ENCODE data around the gene ID4.

The ID4 gene

GRCh38 chr6:19833947-19834346 is 3.2 kb upstream of the ID4 start:
- TF ChIP-seq, protein P1, sequence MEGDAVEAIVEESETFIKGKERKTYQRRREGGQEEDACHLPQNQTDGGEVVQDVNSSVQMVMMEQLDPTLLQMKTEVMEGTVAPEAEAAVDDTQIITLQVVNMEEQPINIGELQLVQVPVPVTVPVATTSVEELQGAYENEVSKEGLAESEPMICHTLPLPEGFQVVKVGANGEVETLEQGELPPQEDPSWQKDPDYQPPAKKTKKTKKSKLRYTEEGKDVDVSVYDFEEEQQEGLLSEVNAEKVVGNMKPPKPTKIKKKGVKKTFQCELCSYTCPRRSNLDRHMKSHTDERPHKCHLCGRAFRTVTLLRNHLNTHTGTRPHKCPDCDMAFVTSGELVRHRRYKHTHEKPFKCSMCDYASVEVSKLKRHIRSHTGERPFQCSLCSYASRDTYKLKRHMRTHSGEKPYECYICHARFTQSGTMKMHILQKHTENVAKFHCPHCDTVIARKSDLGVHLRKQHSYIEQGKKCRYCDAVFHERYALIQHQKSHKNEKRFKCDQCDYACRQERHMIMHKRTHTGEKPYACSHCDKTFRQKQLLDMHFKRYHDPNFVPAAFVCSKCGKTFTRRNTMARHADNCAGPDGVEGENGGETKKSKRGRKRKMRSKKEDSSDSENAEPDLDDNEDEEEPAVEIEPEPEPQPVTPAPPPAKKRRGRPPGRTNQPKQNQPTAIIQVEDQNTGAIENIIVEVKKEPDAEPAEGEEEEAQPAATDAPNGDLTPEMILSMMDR (conservative IDR thresholded peaks at IDR 0.05) = no peak
- no peak for TF ChIP-seq ZFX (IDR thresholded peaks at IDR 0.05)
- H3K27ac ChIP-seq = no peak overlapping the region

DNA sequence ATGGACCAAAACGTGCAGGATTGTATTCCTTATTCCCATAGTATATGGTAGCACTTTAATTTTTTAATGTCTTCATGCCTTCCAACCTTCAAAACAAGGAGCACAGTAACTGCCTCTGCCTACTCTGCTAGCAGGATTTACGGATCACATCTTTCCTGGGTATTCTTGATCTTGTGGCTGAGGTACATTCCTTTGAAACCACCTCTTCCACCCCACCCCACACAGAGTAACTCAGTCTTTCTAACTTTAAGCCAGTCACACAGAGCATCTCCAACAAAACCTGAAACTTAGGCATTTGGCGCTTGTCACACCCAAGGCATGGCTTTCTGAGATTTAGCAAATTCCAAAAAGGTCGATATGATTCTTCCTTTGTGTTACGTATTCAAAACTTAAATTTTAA is 2.3 kb upstream of the ID4 start:
- no peak overlapping the region for H3K27ac ChIP-seq

GRCh38 chr6:19835605-19836004 is 1.6 kb upstream of the ID4 start:
- H3K27ac ChIP-seq = no peak overlapping the region
- TF ChIP-seq ZFX (IDR thresholded peaks at IDR 0.05) = no peak
- TF ChIP-seq, protein P1 (conservative IDR thresholded peaks at IDR 0.05) = no peak

More for the DNA sequence above, 2.3 kb upstream of the ID4 start:
- TF ChIP-seq, protein P1 (conservative IDR thresholded peaks at IDR 0.05) = no peak
- no peak for TF ChIP-seq ZFX (IDR thresholded peaks at IDR 0.05)

DNA sequence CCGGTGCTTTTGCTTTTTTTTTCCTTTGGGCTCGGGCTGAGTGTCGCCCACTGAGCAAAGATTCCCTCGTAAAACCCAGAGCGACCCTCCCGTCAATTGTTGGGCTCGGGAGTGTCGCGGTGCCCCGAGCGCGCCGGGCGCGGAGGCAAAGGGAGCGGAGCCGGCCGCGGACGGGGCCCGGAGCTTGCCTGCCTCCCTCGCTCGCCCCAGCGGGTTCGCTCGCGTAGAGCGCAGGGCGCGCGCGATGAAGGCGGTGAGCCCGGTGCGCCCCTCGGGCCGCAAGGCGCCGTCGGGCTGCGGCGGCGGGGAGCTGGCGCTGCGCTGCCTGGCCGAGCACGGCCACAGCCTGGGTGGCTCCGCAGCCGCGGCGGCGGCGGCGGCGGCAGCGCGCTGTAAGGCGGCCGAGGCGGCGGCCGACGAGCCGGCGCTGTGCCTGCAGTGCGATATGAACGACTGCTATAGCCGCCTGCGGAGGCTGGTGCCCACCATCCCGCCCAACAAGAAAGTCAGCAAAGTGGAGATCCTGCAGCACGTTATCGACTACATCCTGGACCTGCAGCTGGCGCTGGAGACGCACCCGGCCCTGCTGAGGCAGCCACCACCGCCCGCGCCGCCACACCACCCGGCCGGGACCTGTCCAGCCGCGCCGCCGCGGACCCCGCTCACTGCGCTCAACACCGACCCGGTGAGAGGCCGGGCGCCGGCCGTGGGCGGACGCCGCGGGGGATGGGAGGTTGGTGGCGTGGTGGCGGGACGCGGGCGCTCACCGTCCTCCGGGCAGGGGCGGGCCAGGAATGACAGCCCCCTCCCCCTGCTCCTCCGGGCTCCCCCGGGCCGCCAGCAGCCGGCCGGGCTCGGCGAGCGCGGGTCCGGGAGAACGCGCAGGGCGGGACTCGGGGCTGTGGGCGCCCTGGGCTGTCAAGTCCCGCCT is 606 bp downstream of the ID4 start:
- TF ChIP-seq, protein P1 (conservative IDR thresholded peaks at IDR 0.05) = peak; percentile 6; the same call in 1 of the 2 replicates
- no peak for TF ChIP-seq ZFX (IDR thresholded peaks at IDR 0.05)
- H3K27ac ChIP-seq = peak overlapping the region; percentile 35

DNA sequence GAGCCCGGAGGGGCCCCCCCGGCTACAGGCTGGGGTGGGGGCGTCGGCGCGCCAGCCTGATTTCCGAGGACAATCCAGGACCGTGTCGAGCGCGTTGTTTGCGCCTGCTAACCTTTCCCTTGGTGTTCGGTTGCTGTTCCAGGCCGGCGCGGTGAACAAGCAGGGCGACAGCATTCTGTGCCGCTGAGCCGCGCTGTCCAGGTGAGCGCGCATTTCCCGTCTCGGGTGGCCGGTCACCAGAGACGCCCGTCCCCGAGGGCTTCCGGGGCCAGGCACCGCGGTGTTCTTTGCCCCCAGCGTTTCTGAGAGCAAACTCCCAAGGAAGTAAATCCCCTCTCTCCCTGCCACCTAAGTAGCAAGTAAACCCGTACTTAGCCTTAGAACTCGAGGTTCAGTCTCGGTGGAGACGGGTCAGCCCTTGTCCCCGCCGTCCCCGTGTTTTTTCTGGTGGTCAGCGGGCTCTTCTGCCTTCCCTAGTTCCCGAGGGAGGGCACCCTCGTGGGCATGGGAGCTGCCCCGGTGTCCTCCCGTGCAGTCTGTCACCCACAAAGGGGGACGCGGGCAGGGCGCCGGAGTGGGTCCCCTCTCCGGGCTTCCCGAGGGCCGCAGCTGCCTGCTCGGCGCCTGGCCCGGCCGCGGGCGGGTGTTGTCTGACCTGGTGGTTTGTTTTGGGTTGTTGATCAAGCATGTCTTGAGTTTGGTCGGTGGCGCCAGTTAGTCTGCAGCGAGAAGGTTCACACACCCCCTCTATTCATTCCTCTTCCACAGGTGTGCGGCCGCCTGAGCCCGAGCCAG is 1.5 kb downstream of the ID4 start:
- H3K27ac ChIP-seq = peak overlapping the region; percentile 35
- no peak for TF ChIP-seq ZFX (IDR thresholded peaks at IDR 0.05)
- TF ChIP-seq, protein P1 (conservative IDR thresholded peaks at IDR 0.05) = no peak

GRCh38 chr6:19839237-19839546 is 2.0 kb downstream of the ID4 start:
- H3K27ac ChIP-seq = no peak overlapping the region
- TF ChIP-seq ZFX (IDR thresholded peaks at IDR 0.05) = no peak

DNA sequence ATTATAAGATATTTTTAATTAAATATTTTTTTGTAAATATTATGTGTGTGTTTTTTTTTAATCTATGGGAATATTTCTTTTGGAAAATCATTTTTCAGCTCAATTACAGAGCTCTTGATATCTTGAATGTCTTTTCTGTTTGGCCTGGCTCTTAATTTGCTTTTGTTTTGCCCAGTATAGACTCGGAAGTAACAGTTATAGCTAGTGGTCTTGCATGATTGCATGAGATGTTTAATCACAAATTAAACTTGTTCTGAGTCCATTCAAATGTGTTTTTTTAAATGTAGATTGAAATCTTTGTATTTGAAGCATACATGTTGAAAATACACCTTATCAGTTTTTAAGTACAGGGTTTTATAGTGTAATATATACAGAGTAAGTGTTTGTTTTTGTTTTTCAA is 2.6 kb downstream of the ID4 start:
- TF ChIP-seq, protein P1 (conservative IDR thresholded peaks at IDR 0.05) = no peak
- TF ChIP-seq ZFX (IDR thresholded peaks at IDR 0.05) = no peak
- no peak overlapping the region for H3K27ac ChIP-seq
